MV-4-11 (cell line): ENCODE measurements around the gene GOT2.
A peak's percentile ranks its signal among the peaks of the same experiment; 100 is the strongest.
"Not testable (repeated sequence)": the region's sequence is repeated elsewhere in the genome, so short reads cannot be mapped to it uniquely, and the experiment has no call there.

Source experiments
- DNase-seq: peaks from one replicate; lab custom pipeline; 2025; lab: John Stamatoyannopoulos, UW

GOT2 gene

DNA sequence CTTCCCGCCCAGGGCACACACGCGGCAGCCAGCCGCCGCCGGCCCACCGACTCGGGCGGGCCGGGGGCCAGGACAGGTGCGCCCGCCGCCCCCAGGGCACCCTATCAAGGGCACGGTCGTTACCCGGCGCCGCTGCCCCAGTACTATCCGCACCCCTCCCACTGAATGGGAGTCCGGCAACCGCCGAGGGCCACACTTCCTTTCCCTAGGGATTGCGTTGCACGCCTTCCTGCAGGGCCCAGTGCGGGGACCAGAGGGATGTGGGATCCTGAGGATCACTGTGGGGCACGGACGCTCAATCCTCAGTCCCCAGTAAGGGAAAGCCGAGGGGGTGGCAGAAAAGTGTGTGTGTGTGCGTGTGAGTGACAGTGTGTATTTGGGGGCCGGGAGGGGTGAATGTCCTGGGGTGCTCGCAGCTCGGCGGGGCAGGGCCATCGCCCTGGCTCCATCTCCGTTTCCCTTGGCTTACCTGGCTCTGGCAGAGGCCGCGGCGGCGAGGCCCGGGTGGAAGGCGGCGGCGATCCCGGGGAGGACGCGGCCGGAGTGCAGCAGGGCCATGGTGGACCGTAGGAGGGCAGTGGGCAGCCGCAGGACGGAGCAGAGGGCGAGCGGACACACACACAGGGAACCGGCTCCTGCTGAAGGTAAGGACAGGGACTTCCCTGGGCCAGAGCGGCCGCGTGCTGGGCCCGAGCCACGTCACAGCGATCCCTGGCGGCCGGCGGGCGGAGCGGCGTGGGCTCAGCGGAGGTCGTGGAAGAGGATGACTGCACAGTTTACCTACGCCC, at the start of gene GOT2:
Gene GOT2 (minus strand): TSS at position 646 of the 788 bp plus-strand sequence. CDS start 88 bp downstream, at position 558.
- DNase-seq = peak; percentile 51

DNA sequence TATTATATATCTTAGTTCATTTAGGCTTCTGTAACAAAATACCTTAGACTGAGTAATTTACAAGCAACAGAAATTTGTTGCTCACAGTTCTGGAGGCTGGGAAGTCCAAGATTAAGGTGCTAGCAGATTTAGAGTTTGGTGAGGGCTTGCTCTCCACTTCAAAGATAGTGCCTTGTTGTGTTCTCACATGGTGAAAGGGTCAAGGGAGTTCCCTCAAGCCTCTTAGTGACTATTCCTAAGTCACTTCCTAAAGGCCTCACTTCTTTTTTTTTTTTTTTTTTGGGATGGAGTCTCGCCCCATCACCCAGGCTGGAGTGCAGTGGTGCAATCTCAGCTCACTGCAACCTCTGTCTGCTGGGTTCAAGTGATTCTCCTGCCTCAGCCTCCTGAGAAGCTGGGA, 45.2 kb upstream of the GOT2 start:
- not testable (repeated sequence) for DNase-seq

DNA sequence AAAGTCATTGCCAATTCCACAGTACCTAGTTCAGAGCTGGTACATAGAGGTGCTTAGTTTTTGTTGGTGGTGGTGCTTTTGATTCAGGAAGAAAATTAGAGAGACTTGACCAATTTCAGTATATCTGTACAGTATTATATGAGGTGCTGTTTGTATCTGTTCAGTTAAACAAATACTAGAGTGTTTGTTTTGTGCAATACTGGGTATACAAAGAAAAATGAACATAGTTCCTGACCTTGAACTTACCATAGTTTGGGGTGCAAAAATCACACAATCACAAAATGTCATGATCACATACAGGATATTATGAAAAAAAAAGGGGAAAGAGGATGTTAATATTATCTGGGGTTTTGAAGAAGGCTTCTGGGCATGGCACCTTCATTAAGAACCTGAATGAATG, 39.8 kb upstream of the GOT2 start:
- no peak for DNase-seq

DNA sequence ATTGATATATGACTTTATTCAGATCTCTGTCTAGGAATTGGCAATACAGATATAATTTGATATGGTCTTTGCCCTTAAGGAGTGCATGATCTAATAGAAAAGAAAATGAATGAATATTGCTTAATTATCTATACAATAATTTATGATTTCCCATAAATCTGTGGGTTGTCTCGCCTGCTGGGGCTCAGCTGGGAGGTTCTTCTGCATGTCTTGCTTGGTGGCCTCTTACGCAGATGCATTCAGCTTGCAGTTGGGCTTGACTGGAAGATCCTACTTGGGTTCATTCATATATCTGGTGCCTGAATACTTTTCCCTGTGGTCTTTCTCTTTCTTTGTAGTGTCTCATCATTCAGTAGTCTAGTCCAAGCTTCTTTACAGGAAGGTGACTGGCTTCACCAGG, 34.0 kb upstream of the GOT2 start:
- no peak for DNase-seq

DNA sequence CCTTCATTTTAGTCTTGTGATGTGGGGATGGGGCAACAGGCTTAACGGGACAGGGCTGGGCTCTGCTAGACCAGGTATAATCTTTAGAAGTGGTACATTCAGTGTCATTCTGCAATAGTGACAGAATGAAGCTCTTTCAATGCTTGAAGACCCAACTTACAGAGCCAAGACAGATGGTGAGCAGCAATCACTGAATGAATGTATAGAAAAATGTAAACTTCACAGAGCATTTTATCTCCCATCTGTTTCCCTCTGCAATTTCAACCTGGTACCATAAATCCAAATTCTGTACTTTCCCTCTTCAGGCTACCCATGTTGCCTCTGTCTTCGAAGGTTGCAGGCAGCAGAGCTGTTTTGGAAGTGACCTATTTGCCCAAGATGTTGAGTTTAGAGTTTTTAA, 33.5 kb upstream of the GOT2 start:
- DNase-seq = no peak

DNA sequence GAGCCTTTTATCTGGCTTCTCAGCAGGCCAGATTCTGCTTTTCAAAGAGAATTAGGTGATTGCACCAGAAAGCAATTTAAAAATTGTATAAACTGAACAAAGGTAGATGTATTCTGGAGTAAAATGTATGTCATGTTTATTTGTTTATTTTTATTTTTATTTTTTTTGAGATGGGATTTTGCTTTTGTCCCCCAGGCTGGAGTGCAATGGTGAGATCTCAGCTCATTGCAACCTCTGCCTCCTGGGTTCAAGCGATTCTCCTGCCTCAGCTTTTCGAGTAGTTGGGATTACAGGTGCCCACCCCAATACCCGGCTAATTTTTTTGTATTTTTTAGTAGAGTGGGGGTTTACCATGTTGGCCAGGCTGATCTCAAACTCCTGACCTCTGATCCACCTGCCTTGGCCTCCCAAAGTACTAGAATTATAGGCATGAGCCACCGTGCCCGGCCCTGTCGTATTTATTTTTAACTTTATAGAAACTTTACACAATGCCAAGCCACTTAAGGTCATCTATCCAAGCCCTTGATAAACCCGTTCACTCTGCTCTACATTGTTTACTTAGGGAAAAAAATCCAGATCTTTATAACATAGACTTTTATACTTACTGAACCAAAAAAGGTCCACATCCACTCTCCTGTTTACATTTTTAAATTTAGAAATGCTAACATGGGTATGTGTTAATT, 22.7 kb upstream of the GOT2 start:
- DNase-seq = no peak

DNA sequence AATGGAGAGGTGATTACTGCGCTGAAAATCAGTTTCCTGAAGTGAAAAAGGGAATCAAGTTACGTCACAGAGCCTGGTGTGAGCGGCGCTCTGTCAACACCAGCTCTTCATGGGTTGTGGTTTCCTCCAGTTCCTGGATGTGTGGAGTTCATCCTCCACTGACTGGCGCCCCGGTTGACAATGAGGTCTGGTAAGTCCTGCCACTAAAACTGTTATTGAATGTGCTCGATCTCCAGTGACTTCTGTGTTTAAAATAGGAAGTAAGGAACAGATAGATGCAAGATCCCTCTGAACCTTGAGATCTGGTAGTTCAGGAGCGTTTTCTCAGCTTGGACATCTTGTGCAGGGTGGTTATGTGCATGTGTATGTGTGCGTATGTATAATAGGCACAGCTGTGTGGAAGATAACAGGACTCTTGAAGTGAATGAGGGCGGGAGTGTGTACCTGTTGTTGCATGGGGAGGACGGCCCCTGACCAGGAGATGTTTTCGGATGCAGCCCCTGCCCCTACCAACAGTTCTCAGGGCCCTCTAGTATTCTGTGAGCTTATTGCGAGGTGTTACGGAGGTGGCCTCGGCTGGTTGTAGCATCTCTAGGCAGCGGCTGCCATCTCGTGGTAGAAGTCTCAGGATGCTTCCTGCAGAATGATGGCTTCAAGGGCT, 22.0 kb upstream of the GOT2 start:
- DNase-seq = peak; percentile 95

DNA sequence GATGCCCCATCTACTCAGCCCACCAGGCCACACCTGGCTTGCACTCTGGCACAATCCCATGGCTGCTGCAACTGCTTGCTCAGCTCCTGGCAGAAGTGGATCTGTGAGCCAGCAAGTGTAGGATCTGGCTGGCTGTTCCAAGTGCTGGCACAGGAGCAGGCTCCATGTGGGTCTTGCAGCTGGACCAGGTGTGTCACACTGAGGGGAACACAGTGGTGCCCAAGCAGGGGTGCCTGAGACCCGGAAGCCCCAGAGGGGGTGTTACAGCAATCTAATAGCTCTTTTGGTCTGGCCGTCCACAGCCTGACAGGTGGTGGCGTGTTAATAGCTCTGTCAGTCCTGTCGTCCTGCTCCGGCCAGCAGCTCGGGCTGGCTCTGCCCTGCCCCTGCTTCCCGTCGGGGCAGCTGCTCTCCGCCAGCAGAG, 19.6 kb upstream of the GOT2 start:
- DNase-seq = no peak

DNA sequence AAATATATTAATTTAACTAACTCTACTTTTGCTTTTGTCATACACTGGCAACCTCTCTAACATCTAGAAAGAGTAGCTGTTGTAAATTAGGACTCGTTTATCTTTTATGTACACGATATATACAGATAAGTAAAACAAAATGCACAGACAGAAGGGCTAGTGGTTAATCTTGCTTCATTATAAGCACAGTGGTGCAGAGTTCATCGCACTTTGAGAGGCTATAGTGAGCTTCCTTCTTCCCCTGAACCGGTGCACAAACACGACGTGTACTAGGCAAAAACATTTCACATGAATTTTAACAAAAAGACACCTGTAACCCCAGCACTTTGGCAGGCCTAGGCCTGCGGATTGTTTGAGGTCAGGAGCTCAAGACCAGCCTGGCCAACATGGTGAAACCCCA, 10.4 kb upstream of the GOT2 start:
- DNase-seq = no peak

DNA sequence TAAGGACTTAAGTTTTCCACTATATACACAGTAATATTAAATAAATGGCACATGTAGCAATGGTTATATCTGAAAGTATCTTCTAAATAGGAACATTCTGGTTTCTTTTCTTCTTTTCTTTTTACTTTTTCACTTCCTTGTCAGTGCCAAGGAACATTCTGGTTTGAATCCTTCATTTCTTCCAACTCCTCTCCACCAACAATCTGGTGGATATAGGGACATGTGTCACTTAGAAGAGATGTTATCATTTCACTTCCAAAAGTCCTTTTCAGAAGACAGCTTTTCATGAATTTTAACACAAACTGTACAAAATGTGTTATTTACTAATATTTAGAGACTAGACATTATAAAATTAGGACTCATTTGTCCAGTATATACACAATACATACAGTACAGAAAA, 7.9 kb upstream of the GOT2 start:
- no peak for DNase-seq

DNA sequence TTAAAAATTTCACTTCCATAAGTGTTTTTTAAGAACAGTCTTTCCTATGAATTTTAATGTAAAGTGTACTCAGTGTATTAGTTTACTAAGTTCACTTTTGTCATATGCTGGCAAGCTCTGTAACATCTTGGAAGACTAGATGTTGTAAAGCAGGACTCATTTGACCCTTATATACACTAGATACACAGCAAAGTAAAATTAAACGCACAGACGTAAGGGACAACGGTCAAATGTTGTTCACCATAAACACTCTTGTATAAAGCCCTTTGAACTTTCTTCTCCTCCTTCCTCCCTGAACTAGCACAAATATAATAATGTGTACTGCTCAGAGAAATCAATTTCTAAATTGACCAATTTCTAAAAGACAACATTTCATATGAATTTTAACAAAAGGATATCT, 7.0 kb upstream of the GOT2 start:
- DNase-seq = no peak

DNA sequence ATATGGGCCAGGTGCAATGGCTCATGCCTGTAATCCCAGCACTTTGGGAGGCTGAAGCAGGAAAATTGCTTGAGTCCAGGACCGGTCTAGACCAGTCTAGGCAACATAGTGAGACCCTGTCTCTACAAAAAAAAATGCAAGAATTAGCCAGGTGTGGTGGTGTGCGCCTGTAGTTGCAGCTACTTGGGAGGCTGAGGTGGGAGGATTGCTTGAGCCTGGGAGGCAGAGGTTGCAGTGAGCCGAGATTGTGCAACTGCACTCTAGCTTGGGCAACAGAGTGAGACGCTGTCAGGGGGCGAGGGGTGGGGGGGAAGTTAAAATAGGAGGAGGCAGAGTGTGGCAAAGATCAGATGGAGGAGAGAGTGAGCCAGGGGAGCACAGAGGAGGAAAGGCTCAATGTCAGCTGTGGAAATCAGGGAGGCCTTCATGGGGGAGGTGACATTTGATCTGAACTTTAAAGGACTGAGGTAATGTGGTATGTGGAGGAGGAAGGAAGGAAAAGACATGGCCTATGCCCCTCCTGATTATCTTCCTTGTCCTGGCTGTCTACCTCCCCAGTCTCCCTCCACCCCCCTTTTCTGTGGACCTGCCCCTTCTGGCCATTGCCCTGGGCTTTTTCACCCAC, 4.7 kb upstream of the GOT2 start:
- DNase-seq = no peak

DNA sequence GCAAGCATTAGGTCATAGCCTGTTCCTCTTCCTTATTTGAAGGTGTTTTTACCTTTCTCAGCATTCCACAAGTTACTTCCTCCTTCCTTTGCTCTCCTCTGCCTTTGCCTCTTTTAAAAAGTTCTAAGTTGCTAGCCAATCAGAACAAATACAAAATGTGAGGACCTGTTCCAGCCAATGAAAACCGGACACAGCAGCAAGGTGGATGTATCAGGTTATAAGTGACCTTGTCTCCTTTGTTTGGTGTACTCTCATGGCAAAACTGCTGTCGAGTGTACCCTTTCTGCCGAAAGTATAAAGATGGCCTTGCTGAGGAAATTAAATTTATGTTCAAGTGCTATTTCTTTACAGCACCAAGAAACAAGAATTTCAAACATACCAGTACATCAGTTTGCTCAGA, 2.2 kb upstream of the GOT2 start:
- DNase-seq = not testable (repeated sequence)

DNA sequence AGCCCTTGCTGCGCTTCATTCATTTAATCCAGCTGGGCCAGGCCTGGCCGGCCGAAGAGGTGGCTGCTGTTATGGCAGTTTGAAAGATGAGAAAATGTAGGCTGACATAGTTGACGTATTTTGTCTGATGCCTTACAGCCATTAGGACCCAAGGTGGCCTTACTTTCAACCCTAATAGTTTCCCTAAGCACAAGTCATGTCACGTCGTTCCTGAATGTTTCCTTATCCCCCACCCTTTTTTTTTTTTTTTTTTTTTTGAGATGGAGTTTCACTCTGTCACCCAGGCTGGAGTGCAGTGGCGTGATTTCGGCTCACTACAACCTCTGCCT, 307 bp upstream of the GOT2 start:
- no peak for DNase-seq

DNA sequence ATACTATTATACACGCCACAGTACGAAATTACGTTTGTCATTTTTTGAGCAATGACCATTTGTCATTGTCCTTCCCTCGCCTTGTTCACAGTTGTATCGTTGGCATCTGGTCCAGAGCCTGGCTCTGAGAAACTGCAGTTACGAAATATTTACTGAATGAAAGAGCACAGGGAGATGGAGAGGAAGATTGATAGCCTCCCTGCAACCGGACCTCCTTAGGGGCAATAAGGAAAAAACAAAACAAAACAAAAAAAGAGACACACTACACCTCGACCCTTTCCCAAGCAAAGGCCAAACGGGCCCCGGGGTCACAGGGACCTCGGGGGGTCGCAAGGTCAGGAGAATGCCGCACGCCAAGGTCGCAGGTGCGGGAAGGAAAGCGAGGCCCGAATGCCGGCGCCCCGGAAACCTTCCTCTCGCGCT, 857 bp downstream of the GOT2 start:
- DNase-seq = no peak

DNA sequence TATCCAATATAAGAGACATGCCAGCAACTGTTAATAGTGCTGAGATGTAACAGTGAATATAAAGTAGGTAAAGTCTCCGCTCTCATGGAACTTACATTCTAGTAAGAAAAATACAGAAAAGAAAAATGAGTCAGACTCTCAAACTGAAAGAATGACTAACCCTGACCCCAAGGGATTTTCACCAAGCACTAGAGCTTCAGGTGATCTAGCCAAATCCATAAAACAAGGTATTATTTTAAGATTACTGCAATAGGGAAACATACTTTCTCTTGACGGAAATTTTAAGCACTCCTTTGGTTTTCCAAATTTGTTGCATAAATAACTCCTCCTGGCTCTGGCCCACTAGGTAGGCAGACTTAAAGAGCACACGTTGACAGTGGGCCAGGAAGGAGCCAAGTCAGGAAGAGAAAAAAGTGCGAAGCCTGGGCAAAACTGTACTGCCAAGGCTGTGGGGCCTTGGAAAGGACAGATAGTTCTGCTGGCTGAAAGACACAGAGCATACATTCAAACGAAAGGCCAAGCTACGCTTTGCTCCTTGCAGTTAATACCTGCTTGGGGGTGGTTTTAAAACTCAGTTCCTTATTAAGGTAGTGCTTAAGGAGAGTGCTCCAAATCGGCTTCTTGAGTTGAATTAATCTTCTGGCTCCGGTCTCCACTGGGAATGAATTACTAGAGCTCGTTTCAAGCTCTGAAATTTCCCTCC, 1.4 kb downstream of the GOT2 start:
- no peak for DNase-seq

DNA sequence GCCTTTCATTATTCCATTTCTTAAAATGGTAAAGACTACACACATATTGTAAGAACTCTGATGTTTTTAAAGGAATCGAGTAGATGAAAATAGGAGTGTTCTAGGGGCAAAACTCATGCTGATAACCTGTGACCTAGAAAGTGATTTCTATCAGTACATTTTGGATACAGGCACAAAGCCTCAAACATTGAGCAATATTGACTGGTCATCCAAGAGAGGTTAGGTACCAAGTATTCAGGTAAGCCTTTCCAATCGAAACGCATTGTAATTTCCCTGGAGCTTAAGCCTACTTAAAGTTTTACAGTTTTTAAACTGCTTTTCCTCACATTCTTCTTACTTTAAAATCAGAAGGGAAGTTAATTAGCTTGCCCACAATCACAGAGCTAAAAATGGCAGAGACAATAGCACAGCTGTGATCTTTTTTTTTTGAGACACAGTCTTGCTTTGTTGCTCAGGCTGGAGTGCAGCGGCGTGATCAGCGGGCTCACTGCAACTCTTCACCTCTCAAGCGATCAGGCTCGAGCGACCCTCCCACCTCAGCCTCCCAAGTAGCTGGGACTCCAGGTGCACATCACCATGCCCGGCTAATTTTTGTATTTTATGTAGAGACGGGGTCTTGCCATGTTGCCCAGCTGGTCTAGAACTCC, 3.3 kb downstream of the GOT2 start:
- no peak for DNase-seq

DNA sequence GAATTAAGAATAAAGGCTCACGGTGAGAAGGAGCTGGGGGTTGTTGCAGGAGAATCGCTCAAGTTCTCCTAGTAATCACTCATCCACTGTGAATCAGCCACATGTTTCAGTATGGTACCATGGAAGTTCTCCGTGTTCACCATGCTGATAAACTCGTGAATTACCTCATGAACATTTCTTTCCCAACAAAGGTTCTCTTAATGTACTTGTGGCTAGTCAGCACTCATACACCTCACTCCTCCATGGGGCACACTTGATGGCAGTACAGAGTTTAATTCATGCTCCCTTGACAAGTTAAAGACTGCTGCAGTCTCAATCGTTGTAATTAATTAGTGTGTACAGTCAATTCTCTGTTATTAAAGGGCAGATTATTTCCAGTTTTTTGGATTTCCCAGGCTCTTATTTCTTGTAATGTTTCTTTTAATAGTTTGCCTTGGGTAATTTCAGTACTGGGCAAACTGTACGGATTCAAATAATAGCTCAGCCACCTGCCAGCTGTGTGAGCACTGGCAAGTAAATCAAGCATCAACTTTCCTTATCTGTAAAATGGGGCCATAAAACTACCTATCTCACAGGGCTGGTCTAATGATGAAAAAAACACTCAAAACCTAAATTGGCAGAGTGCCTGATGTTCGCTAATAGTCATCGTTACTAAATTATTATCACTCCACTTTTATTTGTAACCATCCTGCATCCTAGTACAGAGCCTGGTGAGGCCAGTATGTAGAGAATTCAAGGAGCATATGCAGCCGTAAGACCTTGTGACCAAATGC, 6.1 kb downstream of the GOT2 start:
- DNase-seq = no peak

DNA sequence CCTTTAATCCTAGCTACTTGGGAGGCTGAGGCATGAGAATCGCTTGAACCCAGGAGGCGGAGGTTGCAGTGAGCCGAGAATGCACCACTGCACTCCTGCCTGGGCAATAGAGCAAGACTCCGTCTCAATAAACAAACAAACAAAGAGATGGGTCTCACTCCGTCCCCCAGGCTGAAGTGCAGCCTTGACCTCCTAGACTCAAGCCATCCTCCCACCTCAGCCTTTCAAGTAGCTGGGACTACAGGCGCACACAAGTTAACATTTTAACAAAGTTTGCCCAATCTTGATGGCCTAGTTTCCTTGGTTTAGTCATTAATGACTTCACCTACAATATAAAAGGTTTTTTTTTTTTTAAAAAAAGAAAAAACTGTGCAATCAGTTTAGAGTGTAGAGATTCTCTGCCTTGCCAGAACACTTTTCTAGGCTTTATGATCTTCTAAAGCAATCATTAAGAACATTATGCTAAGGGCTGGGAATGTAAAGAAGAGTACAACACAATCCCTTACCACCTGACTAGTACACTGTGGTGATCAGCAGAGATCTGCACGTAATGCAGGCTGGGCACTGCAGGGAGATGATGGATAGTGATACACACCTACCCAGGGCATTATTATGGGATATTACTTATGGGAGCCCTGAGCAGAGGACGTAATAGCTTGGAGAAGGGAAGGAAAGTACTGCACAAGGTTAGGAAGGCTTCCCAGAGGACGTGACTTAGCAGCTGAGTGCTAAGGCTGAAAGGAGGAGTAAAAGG, 6.9 kb downstream of the GOT2 start:
- no peak for DNase-seq

DNA sequence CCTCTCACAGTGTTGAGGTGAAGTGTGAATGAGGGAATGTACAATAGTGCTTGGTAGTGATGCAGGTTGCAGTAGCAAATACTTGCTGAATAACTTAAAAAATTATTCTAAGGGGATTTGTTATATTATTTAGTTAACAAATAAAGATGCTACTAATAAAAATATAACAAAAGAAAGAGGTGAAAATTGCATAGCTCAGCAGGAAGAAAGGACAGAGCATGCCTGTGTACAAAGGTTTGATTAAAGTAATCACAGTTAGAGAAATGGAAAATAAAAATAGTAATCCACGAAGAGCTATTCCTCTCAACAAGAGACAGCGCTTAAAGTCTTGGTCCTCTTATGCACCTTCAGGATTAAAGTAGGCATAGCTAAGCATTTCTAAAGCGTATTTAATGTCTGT, 11.0 kb downstream of the GOT2 start:
- no peak for DNase-seq
